ENCODE results near the gene SEPTIN12.

Gene SEPTIN12

GRCh38 chr16:4733747-4734062, 54.4 kb downstream of the SEPTIN12 start:
- TF ChIP-seq ZBTB7A (IDR thresholded peaks at IDR 0.05; ENCODE audit: low read depth) (no peak), EP300 (IDR thresholded peaks at IDR 0.05; ENCODE audit: borderline replicate concordance) (no peak), EGR1 (IDR thresholded peaks at IDR 0.05) (no peak), TEAD4 (IDR thresholded peaks at IDR 0.05) (no peak), RAD21 (IDR thresholded peaks at IDR 0.05; ENCODE audit: low read depth) (no peak), CREB1 (IDR thresholded peaks at IDR 0.05; ENCODE audit: low read depth) (no peak), REST (IDR thresholded peaks at IDR 0.05; ENCODE audit: low read depth) (no peak), CEBPB (IDR thresholded peaks at IDR 0.05) (no peak), FOXM1 (IDR thresholded peaks at IDR 0.05; ENCODE audit: borderline replicate concordance, low read depth) (no peak), YY1 (IDR thresholded peaks at IDR 0.05; ENCODE audit: low read depth) (no peak), NFIC (IDR thresholded peaks at IDR 0.05) (no peak)
- TF ChIP-seq, protein P1, sequence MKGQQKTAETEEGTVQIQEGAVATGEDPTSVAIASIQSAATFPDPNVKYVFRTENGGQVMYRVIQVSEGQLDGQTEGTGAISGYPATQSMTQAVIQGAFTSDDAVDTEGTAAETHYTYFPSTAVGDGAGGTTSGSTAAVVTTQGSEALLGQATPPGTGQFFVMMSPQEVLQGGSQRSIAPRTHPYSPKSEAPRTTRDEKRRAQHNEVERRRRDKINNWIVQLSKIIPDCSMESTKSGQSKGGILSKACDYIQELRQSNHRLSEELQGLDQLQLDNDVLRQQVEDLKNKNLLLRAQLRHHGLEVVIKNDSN (IDR thresholded peaks at IDR 0.05) = no peak

DNA sequence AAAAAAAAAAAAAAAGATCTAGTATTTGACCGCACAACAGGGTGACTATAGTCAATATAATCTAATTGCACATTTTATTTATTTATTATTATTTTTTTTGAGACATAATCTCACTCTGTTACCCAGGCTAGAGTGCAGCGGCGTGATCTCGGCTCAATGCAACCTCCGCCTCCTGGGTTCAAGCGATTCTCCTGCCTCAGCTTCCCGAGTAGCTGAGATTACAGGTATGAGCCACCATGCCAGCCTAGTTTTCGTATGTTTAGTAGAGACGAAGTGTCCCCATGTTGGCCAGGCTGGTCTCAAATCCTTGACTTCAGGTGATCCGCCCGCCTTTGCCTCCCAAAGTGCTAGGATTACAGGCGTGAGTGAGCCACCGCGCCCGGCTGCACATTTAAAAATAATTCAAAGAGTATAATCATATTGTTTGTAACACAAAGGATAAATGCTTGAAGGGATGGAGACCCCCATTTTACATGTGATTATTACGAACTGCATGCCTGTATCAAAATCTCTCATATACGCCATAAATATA, 54.9 kb downstream of the SEPTIN12 start:
- TF ChIP-seq ZBTB7A (IDR thresholded peaks at IDR 0.05; ENCODE audit: low read depth) (no peak), RAD21 (IDR thresholded peaks at IDR 0.05; ENCODE audit: low read depth) (no peak), YY1 (IDR thresholded peaks at IDR 0.05; ENCODE audit: low read depth) (no peak), NFIC (IDR thresholded peaks at IDR 0.05) (no peak), TAF1 (IDR thresholded peaks at IDR 0.05; ENCODE audit: low read depth) (no peak), REST (IDR thresholded peaks at IDR 0.05; ENCODE audit: low read depth) (no peak), TCF12 (IDR thresholded peaks at IDR 0.05; ENCODE audit: low read depth) (no peak), EP300 (IDR thresholded peaks at IDR 0.05; ENCODE audit: borderline replicate concordance) (no peak), FOXM1 (IDR thresholded peaks at IDR 0.05; ENCODE audit: borderline replicate concordance, low read depth) (no peak)
- TF ChIP-seq, protein P1 (IDR thresholded peaks at IDR 0.05) = no peak

GRCh38 chr16:4729876-4730275, 58.3 kb downstream of the SEPTIN12 start:
- TF ChIP-seq NFIC (IDR thresholded peaks at IDR 0.05) (no peak), CREB1 (IDR thresholded peaks at IDR 0.05; ENCODE audit: low read depth) (no peak), FOXM1 (IDR thresholded peaks at IDR 0.05; ENCODE audit: borderline replicate concordance, low read depth) (no peak), TCF12 (IDR thresholded peaks at IDR 0.05; ENCODE audit: low read depth) (no peak), ZBTB7A (IDR thresholded peaks at IDR 0.05; ENCODE audit: low read depth) (no peak), EP300 (IDR thresholded peaks at IDR 0.05; ENCODE audit: borderline replicate concordance) (no peak), TAF1 (IDR thresholded peaks at IDR 0.05; ENCODE audit: low read depth) (no peak), YY1 (IDR thresholded peaks at IDR 0.05; ENCODE audit: low read depth) (no peak), CEBPB (IDR thresholded peaks at IDR 0.05) (no peak), TEAD4 (IDR thresholded peaks at IDR 0.05) (no peak), REST (IDR thresholded peaks at IDR 0.05; ENCODE audit: low read depth) (no peak), EGR1 (IDR thresholded peaks at IDR 0.05) (no peak)
- TF ChIP-seq, protein P2, sequence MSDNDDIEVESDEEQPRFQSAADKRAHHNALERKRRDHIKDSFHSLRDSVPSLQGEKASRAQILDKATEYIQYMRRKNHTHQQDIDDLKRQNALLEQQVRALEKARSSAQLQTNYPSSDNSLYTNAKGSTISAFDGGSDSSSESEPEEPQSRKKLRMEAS (IDR thresholded peaks at IDR 0.05) = no peak
- TF ChIP-seq, protein P1 (IDR thresholded peaks at IDR 0.05) = no peak

- no peak for TF ChIP-seq NFIC (IDR thresholded peaks at IDR 0.05)
- no peak for TF ChIP-seq EP300 (IDR thresholded peaks at IDR 0.05; ENCODE audit: borderline replicate concordance)
- no peak for TF ChIP-seq CEBPB (IDR thresholded peaks at IDR 0.05)
- TF ChIP-seq ZBTB7A (IDR thresholded peaks at IDR 0.05; ENCODE audit: low read depth) = no peak
- TF ChIP-seq, protein P1 (IDR thresholded peaks at IDR 0.05) = no peak
- no peak for TF ChIP-seq TAF1 (IDR thresholded peaks at IDR 0.05; ENCODE audit: low read depth)
- no peak for TF ChIP-seq REST (IDR thresholded peaks at IDR 0.05; ENCODE audit: low read depth)
- no peak for TF ChIP-seq CREB1 (IDR thresholded peaks at IDR 0.05; ENCODE audit: low read depth)
- no peak for TF ChIP-seq FOXM1 (IDR thresholded peaks at IDR 0.05; ENCODE audit: borderline replicate concordance, low read depth)
- TF ChIP-seq TEAD4 (IDR thresholded peaks at IDR 0.05) = no peak
- no peak for TF ChIP-seq EGR1 (IDR thresholded peaks at IDR 0.05)
- TF ChIP-seq TCF12 (IDR thresholded peaks at IDR 0.05; ENCODE audit: low read depth) = no peak
- TF ChIP-seq, protein P2 (IDR thresholded peaks at IDR 0.05) = no peak
- TF ChIP-seq RAD21 (IDR thresholded peaks at IDR 0.05; ENCODE audit: low read depth) = no peak
Measured at GRCh38 chr16:4728676-4729075, 59.5 kb downstream of the SEPTIN12 start.
